Vagina (tissue), 2 donors: Measurements from ENCODE around the gene TRIM69.

Source experiments
- POLR2A ChIP-seq, 2 donors: fragments of 450-650 bp; IDR thresholded peaks; one replicate each; pipeline ENCODE4 v1.6.1; 2017; ENCODE audit warnings: antibody characterized with exemption in 2 of 2, mild to moderate bottlenecking in 2 of 2, moderate library complexity in 2 of 2
- POLR2AphosphoS5 ChIP-seq, 2 donors: sonication (generic); formaldehyde crosslinking; IDR thresholded peaks; one replicate each; pipeline ENCODE4 v1.9.0; 2017; ENCODE audit warnings: antibody characterized with exemption in 2 of 2, mild to moderate bottlenecking in 2 of 2, low read depth in 1 of 2; ENCODE audit not compliant: insufficient read depth in 1 of 2
- TF ChIP-seq, protein P1 (sequence below), 3 experiments: fragments of 450-650 bp in 2 of 3; fragments of 200-600 bp in 1 of 3; sonication (generic) in 1 of 3; IDR thresholded peaks; one replicate each; pipeline ENCODE4 v1.5.1; 2017 to 2019; ENCODE audit warnings: antibody characterized with exemption in 3 of 3, mild to moderate bottlenecking in 2 of 3, moderate library complexity in 2 of 3

DNA sequence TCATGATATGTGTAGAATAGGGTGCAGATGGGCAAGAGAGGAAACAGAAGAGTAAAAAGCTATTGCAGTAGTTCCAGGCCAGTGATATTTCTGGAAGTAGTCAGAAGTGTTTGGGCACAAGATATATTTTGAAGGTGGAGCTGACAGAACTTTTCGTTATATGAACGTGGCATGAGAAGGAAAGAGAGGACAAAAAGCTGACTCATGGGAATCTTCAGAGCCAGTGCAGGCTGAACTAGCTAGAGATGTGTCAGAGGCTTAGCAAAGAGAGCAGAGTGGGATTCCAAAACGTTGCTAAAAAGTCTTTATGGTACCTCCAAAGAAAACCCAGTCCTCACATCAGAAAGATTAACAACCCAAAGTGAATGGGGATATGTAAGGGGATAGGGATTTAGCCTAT lies 28.7 kb downstream of the TRIM69 start:
- TF ChIP-seq, protein P1, sequence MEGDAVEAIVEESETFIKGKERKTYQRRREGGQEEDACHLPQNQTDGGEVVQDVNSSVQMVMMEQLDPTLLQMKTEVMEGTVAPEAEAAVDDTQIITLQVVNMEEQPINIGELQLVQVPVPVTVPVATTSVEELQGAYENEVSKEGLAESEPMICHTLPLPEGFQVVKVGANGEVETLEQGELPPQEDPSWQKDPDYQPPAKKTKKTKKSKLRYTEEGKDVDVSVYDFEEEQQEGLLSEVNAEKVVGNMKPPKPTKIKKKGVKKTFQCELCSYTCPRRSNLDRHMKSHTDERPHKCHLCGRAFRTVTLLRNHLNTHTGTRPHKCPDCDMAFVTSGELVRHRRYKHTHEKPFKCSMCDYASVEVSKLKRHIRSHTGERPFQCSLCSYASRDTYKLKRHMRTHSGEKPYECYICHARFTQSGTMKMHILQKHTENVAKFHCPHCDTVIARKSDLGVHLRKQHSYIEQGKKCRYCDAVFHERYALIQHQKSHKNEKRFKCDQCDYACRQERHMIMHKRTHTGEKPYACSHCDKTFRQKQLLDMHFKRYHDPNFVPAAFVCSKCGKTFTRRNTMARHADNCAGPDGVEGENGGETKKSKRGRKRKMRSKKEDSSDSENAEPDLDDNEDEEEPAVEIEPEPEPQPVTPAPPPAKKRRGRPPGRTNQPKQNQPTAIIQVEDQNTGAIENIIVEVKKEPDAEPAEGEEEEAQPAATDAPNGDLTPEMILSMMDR (IDR thresholded peaks at IDR 0.05) = no peak
- no peak for TF ChIP-seq POLR2A (IDR thresholded peaks at IDR 0.05)
- no peak for TF ChIP-seq POLR2AphosphoS5 (IDR thresholded peaks at IDR 0.05; ENCODE audit: insufficient read depth in 1 of 2, low read depth in 1 of 2)
